ENCODE results near the gene ALKBH7. TPM values are rescaled to one million over a fixed set of nuclear protein-coding genes. Genes with fewer than 3 reads are reported as not detected.
A peak's percentile ranks its signal among the peaks of the same experiment; 100 is the strongest.

Gene ALKBH7
- total RNA-seq, 6 experiments from 2014 or later: 40.8 to 60.7 (median 47.9) TPM

DNA sequence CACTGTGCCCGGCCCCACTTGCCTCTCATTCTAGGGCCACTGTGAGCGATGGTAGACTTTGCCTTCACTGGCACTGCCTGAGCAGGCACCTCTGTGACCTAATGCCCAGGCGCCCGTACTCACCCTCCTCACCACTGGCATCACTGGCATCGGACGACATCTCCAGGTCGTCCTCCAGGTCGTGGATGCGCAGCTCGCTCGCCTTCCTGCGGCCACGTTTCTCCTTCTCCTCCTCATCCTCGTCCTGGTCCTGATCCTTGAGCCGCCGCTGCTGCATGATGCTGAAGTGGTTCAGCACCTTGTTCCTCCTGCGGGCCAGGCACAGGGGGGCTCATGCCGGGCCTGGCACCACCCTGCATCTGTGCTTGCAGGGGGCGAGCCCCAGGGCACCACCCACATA, 10.6 kb downstream of the ALKBH7 start:
- Mint-ChIP-seq H3K27ac (no peak overlapping the region), H3K36me3 (ENCODE audit: low read depth) (peaks cover 28% of the 10 kb centered on the region), H3K9me3 (no peaks in the 10 kb centered on the region), H3K27me3 (ENCODE audit: insufficient read depth) (no peaks in the 10 kb centered on the region; the same call in 1 of the 2 replicates), H3K4me3 (no peak overlapping the region), H3K4me1 (ENCODE audit: low read depth) (peaks cover 5% of the 10 kb centered on the region; the same call in 1 of the 2 replicates)
- no peak for TF ChIP-seq CTCF (IDR thresholded peaks at IDR 0.05)
- DNase-seq: no peak

- Mint-ChIP-seq H3K4me1 (ENCODE audit: low read depth) (no peaks in the 10 kb centered on the region), H3K4me3 (no peak overlapping the region), H3K27ac (no peak overlapping the region), H3K27me3 (ENCODE audit: insufficient read depth) (no peaks in the 10 kb centered on the region; the same call in 1 of the 2 replicates), H3K9me3 (no peaks in the 10 kb centered on the region), H3K36me3 (ENCODE audit: low read depth) (peaks cover 28% of the 10 kb centered on the region)
- no peak for DNase-seq
- TF ChIP-seq CTCF (IDR thresholded peaks at IDR 0.05): no peak
These were observed 11.8 kb downstream of the ALKBH7 start for GRCh38 chr19:6384381-6384780.

GRCh38 chr19:6387372-6387771, 14.8 kb downstream of the ALKBH7 start:
- no peak for TF ChIP-seq CTCF (IDR thresholded peaks at IDR 0.05)
- peaks cover 33% of the 10 kb centered on the region for H3K36me3 Mint-ChIP-seq (ENCODE audit: low read depth)

DNA sequence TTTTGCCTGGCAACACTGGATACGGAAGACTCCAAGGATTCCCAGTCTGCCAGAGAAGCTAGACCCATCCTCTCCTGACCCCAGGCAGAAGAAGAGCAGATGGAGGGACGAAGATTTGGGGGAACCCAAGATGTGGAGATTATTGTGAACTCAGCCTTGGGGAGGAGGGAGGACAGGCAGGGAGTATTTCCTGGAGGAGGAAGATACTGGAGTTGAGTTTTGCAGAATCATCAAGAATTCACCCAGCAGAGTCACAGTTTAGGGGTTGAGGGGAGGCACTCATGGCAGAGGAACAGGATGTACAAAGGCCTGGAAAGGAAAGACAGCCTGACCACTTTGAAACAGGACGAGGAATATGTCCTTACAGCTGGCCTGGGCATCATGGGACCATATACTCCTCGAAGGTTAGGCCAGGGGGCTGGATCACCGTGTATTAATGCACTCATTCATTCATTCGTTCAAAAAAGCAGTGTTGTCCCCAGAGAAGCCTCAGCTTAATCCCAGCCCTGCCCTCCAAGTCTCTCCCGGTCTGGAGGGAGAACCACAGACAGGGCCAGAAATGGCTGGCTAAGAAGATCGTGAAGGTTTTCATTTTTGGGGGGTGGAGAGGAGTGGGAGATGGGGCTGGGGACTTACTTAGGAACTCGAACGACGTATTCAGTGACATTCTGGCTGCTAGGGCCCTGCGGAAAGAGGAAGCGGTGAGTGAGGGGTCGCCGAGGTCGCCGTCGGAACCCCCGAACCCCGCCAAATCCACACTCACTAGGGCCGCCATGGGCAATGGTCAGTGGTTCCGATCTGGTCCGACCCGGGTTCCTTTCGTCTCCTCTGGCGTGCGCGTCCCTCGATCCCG, 19.9 kb downstream of the ALKBH7 start:
- Mint-ChIP-seq H3K27me3 (ENCODE audit: insufficient read depth) (peaks cover 7% of the 10 kb centered on the region; the same call in 1 of the 2 replicates), H3K27ac (peak overlapping the region; percentile 97), H3K36me3 (ENCODE audit: low read depth) (peaks cover 19% of the 10 kb centered on the region), H3K9me3 (no peaks in the 10 kb centered on the region), H3K4me1 (ENCODE audit: low read depth) (peaks cover 17% of the 10 kb centered on the region), H3K4me3 (peak overlapping the region; percentile 96)
- no peak for TF ChIP-seq CTCF (IDR thresholded peaks at IDR 0.05)
- DNase-seq: no peak

More at GRCh38 chr19:6387372-6387771, 14.8 kb downstream of the ALKBH7 start:
- Mint-ChIP-seq H3K9me3 (no peaks in the 10 kb centered on the region), H3K27me3 (ENCODE audit: insufficient read depth) (no peaks in the 10 kb centered on the region; the same call in 1 of the 2 replicates), H3K4me3 (no peak overlapping the region), H3K4me1 (ENCODE audit: low read depth) (peaks cover 9% of the 10 kb centered on the region), H3K27ac (no peak overlapping the region)
- no peak for DNase-seq

- peak; percentile 41; the same call in 1 of the 2 replicates for TF ChIP-seq CTCF (IDR thresholded peaks at IDR 0.05)
These were observed 20.7 kb downstream of the ALKBH7 start, which contains the start of gene GTF2F1 for GRCh38 chr19:6393074-6393982. Gene GTF2F1, minus strand, starts transcription at chr19:6393164. Its CDS starts 169 bp downstream, at chr19:6392995.

More at GRCh38 chr19:6393074-6393982, 20.7 kb downstream of the ALKBH7 start, which contains the start of gene GTF2F1:
- peaks cover 17% of the 10 kb centered on the region for H3K4me1 Mint-ChIP-seq (ENCODE audit: low read depth)
- DNase-seq: peak; percentile 93
- peak within 1 kb of the TSS; percentile 97 for H3K27ac Mint-ChIP-seq
- H3K9me3 Mint-ChIP-seq: no peaks in the 10 kb centered on the region
- peaks cover 7% of the 10 kb centered on the region; the same call in 1 of the 2 replicates for H3K27me3 Mint-ChIP-seq (ENCODE audit: insufficient read depth)
- H3K4me3 Mint-ChIP-seq: peak within 1 kb of the TSS; percentile 96
- H3K36me3 Mint-ChIP-seq (ENCODE audit: low read depth): peaks cover 19% of the 10 kb centered on the region

Measured in HFFc6 (cell line).